ENCODE data around the gene SWAP70. TPM values are rescaled to one million over a fixed set of nuclear protein-coding genes. Genes with fewer than 3 reads are reported as not detected.

The SWAP70 gene
- total and polyA plus RNA-seq, 10 of the 15 experiments (the other 5 are each of a cell fraction or from before 2014, with no cell fraction given) = 20.6 to 62.4 (median 41.7) TPM

GRCh38 chr11:9757809-9758636 lies 94.1 kb downstream of the SWAP70 start (continued):
- TF ChIP-seq, protein P1, sequence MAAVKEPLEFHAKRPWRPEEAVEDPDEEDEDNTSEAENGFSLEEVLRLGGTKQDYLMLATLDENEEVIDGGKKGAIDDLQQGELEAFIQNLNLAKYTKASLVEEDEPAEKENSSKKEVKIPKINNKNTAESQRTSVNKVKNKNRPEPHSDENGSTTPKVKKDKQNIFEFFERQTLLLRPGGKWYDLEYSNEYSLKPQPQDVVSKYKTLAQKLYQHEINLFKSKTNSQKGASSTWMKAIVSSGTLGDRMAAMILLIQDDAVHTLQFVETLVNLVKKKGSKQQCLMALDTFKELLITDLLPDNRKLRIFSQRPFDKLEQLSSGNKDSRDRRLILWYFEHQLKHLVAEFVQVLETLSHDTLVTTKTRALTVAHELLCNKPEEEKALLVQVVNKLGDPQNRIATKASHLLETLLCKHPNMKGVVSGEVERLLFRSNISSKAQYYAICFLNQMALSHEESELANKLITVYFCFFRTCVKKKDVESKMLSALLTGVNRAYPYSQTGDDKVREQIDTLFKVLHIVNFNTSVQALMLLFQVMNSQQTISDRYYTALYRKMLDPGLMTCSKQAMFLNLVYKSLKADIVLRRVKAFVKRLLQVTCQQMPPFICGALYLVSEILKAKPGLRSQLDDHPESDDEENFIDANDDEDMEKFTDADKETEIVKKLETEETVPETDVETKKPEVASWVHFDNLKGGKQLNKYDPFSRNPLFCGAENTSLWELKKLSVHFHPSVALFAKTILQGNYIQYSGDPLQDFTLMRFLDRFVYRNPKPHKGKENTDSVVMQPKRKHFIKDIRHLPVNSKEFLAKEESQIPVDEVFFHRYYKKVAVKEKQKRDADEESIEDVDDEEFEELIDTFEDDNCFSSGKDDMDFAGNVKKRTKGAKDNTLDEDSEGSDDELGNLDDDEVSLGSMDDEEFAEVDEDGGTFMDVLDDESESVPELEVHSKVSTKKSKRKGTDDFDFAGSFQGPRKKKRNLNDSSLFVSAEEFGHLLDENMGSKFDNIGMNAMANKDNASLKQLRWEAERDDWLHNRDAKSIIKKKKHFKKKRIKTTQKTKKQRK (IDR thresholded peaks at IDR 0.05; ENCODE audit: low read depth, low read length) = no peak
- TF ChIP-seq SMAD1 (IDR thresholded peaks at IDR 0.05; ENCODE audit: low read depth, partially characterized antibody) (no peak), SRF (IDR thresholded peaks at IDR 0.05; ENCODE audit: low read depth in 2 of 2, low read length in 2 of 2) (no peak), SUZ12 (IDR thresholded peaks at IDR 0.05; ENCODE audit: unreplicated experiment) (no peak), EGR1 (IDR thresholded peaks at IDR 0.05; ENCODE audit: borderline replicate concordance in 1 of 2, low read depth in 2 of 2, low read length in 2 of 2) (peak in 1 of 2 experiments; percentile 85; a peak in 2 of 3 replicates), NFYA (IDR thresholded peaks at IDR 0.05; ENCODE audit: borderline replicate concordance, low read depth, low read length) (no peak), BCL11A (IDR thresholded peaks at IDR 0.05; ENCODE audit: low read depth, low read length) (no peak), E4F1 (IDR thresholded peaks at IDR 0.05; ENCODE audit: borderline replicate concordance, partially characterized antibody) (no peak)
- TF ChIP-seq, protein P2, sequence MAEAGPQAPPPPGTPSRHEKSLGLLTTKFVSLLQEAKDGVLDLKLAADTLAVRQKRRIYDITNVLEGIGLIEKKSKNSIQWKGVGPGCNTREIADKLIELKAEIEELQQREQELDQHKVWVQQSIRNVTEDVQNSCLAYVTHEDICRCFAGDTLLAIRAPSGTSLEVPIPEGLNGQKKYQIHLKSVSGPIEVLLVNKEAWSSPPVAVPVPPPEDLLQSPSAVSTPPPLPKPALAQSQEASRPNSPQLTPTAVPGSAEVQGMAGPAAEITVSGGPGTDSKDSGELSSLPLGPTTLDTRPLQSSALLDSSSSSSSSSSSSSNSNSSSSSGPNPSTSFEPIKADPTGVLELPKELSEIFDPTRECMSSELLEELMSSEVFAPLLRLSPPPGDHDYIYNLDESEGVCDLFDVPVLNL (IDR thresholded peaks at IDR 0.05; ENCODE audit: low read depth, low read length) = no peak
- TF ChIP-seq, protein P3, sequence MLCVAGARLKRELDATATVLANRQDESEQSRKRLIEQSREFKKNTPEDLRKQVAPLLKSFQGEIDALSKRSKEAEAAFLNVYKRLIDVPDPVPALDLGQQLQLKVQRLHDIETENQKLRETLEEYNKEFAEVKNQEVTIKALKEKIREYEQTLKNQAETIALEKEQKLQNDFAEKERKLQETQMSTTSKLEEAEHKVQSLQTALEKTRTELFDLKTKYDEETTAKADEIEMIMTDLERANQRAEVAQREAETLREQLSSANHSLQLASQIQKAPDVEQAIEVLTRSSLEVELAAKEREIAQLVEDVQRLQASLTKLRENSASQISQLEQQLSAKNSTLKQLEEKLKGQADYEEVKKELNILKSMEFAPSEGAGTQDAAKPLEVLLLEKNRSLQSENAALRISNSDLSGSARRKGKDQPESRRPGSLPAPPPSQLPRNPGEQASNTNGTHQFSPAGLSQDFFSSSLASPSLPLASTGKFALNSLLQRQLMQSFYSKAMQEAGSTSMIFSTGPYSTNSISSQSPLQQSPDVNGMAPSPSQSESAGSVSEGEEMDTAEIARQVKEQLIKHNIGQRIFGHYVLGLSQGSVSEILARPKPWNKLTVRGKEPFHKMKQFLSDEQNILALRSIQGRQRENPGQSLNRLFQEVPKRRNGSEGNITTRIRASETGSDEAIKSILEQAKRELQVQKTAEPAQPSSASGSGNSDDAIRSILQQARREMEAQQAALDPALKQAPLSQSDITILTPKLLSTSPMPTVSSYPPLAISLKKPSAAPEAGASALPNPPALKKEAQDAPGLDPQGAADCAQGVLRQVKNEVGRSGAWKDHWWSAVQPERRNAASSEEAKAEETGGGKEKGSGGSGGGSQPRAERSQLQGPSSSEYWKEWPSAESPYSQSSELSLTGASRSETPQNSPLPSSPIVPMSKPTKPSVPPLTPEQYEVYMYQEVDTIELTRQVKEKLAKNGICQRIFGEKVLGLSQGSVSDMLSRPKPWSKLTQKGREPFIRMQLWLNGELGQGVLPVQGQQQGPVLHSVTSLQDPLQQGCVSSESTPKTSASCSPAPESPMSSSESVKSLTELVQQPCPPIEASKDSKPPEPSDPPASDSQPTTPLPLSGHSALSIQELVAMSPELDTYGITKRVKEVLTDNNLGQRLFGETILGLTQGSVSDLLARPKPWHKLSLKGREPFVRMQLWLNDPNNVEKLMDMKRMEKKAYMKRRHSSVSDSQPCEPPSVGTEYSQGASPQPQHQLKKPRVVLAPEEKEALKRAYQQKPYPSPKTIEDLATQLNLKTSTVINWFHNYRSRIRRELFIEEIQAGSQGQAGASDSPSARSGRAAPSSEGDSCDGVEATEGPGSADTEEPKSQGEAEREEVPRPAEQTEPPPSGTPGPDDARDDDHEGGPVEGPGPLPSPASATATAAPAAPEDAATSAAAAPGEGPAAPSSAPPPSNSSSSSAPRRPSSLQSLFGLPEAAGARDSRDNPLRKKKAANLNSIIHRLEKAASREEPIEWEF (IDR thresholded peaks at IDR 0.05; ENCODE audit: insufficient replicate concordance, low read depth, low read length) = no peak
- TF ChIP-seq, protein P4, sequence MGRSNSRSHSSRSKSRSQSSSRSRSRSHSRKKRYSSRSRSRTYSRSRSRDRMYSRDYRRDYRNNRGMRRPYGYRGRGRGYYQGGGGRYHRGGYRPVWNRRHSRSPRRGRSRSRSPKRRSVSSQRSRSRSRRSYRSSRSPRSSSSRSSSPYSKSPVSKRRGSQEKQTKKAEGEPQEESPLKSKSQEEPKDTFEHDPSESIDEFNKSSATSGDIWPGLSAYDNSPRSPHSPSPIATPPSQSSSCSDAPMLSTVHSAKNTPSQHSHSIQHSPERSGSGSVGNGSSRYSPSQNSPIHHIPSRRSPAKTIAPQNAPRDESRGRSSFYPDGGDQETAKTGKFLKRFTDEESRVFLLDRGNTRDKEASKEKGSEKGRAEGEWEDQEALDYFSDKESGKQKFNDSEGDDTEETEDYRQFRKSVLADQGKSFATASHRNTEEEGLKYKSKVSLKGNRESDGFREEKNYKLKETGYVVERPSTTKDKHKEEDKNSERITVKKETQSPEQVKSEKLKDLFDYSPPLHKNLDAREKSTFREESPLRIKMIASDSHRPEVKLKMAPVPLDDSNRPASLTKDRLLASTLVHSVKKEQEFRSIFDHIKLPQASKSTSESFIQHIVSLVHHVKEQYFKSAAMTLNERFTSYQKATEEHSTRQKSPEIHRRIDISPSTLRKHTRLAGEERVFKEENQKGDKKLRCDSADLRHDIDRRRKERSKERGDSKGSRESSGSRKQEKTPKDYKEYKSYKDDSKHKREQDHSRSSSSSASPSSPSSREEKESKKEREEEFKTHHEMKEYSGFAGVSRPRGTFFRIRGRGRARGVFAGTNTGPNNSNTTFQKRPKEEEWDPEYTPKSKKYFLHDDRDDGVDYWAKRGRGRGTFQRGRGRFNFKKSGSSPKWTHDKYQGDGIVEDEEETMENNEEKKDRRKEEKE (IDR thresholded peaks at IDR 0.05) = 0 out of 2 replicates have a peak, but pooled peaks have one; percentile 20

Data from GM12878 (cell line).